Subcutaneous abdominal adipose tissue (tissue), 5 donors: ENCODE results near the gene SPART.

Experiments used
- H3K27ac ChIP-seq: one replicate; pipeline ENCODE4 v1.7.0; 2013; ENCODE audit warnings: low read depth, mild to moderate bottlenecking, inconsistent platforms, low read length, moderate library complexity
- H3K27me3 ChIP-seq, 5 donors: one replicate each; pipeline ENCODE4 v1.7.0; 2013; ENCODE audit warnings: low read length in 5 of 5, inconsistent platforms in 1 of 5; ENCODE audit not compliant: control insufficient read depth in 5 of 5, insufficient read depth in 4 of 5
- H3K36me3 ChIP-seq, 5 donors: one replicate each; pipeline ENCODE4 v1.7.0; 2013; ENCODE audit warnings: low read length in 5 of 5; ENCODE audit not compliant: control insufficient read depth in 5 of 5, insufficient read depth in 5 of 5
- H3K4me1 ChIP-seq, 5 donors: one replicate each; pipeline ENCODE4 v1.7.0; 2013; ENCODE audit warnings: low read length in 5 of 5, mild to moderate bottlenecking in 3 of 5, moderate library complexity in 1 of 5; ENCODE audit not compliant: control insufficient read depth in 5 of 5, insufficient read depth in 5 of 5
- H3K4me3 ChIP-seq, 5 donors: one replicate each; pipeline ENCODE4 v1.7.0; 2013; ENCODE audit warnings: low read length in 5 of 5, low read depth in 1 of 5
- H3K9ac ChIP-seq, 5 donors: one replicate each; pipeline ENCODE4 v1.7.0; 2013; ENCODE audit warnings: low read length in 5 of 5, mild to moderate bottlenecking in 4 of 5, moderate library complexity in 3 of 5
- H3K9me3 ChIP-seq, 5 donors: one replicate each; pipeline ENCODE4 v1.7.0; 2013; ENCODE audit warnings: low read length in 5 of 5; ENCODE audit not compliant: control insufficient read depth in 5 of 5
- donor health status: healthy.
- donor health status: healthy.
- donor health status: healthy.
- donor health status: healthy.
- donor health status: healthy.

SPART gene

DNA sequence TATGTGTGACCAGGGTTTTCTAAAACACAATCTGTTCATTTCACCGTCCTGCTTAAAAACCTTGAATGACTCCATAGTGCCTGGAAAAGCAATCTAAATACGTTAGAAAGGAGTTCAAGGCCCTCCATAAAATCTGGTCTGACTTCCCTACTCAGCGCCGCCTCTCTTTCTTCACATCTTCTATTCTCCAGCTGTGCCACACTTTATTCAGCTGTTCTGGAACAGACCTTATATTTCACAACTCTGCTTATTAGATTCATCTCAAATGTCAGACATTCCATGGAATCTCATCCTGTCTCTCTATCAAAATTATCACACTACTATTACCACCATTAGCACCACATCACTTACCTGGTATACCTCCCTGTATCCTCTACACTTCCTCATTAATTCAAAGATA is 19.8 kb upstream of the SPART start:
- no peak overlapping the region for H3K9ac ChIP-seq
- H3K9me3 ChIP-seq = no peaks in the 10 kb centered on the region
- no peak overlapping the region for H3K4me3 ChIP-seq
- peaks cover 0 to 4% (median 0%) of the 10 kb centered on the region in 5 donors for H3K36me3 ChIP-seq
- no peaks in the 10 kb centered on the region for H3K27me3 ChIP-seq
- no peak overlapping the region for H3K27ac ChIP-seq
- H3K4me1 ChIP-seq = no peaks in the 10 kb centered on the region

DNA sequence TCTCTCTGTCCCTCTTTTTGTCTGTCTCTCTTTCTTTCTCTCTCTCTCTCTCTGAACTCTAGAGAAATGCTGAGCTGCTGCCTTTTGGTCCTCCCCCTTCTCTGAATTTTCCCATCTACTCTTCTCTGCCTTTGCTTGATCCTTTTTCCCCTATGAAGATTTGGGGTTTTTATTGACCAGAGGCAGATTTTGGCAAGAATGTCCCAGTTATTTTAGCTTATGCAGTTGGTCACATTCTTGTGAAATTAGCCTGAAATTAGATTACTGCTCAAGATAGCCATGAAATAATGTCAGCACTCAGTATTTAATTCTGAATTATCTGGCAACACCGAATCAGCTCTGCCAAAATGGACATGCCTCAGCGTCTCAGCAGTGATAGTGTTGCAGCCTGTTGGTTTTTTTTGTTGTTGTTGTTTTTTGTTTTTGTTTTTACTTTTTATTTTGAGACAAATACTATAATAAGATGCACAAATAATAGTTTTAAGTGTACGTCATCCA is 17.2 kb upstream of the SPART start:
- H3K36me3 ChIP-seq = peaks cover 0 to 4% (median 0%) of the 10 kb centered on the region in 5 donors
- no peaks in the 10 kb centered on the region for H3K4me1 ChIP-seq
- no peak overlapping the region for H3K27ac ChIP-seq
- H3K4me3 ChIP-seq = no peak overlapping the region
- no peak overlapping the region for H3K9ac ChIP-seq
- no peaks in the 10 kb centered on the region for H3K9me3 ChIP-seq
- H3K27me3 ChIP-seq = no peaks in the 10 kb centered on the region

DNA sequence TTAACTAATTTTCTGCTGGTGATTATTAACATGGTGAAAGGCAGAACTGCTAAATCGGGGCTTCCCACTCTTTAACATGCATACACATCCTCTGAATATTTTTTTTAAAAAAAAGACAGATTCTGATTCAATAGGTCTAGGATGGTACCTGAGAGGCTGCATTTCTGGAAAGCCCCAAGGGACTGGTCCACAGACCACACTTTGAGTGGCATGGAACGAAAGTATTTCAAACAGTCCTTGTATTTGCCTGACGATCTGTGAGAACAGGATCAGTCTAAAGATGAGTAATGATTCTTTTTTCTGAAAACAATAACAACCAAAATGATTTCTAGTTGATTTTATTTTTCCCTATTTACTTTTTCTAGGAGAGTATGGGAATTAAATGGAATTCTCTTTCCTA is 16.7 kb upstream of the SPART start:
- Histone ChIP-seq H3K9ac (no peak overlapping the region), H3K36me3 (peaks cover 0 to 4% (median 0%) of the 10 kb centered on the region in 5 donors), H3K27ac (no peak overlapping the region), H3K4me3 (no peak overlapping the region), H3K27me3 (no peaks in the 10 kb centered on the region), H3K4me1 (no peaks in the 10 kb centered on the region), H3K9me3 (no peaks in the 10 kb centered on the region)

DNA sequence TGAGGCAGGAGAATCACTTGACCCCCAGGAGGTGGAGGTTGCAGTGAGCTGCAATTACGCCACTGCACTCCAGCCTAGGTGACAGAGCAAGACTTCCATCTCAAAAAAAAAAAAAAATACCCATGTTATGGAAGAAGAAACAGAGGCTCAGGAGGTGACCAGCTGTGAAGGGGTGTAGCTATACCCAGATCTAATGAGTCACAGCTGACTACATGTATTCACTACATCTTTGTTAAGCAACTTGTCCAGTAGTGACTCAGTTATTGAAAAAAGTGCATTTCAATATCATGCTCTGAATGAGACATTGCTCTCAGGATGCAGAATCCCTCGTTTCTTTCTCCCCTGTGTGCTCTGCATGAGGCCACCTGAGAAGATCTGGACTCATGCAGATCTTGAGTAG is 16.1 kb upstream of the SPART start:
- no peaks in the 10 kb centered on the region for H3K9me3 ChIP-seq
- H3K4me1 ChIP-seq = peaks cover 0 to 2% (median 0%) of the 10 kb centered on the region in 5 donors
- no peak overlapping the region for H3K9ac ChIP-seq
- no peak overlapping the region for H3K27ac ChIP-seq
- H3K4me3 ChIP-seq = no peak overlapping the region
- H3K27me3 ChIP-seq = no peaks in the 10 kb centered on the region
- peaks cover 0 to 4% (median 0%) of the 10 kb centered on the region in 5 donors for H3K36me3 ChIP-seq

DNA sequence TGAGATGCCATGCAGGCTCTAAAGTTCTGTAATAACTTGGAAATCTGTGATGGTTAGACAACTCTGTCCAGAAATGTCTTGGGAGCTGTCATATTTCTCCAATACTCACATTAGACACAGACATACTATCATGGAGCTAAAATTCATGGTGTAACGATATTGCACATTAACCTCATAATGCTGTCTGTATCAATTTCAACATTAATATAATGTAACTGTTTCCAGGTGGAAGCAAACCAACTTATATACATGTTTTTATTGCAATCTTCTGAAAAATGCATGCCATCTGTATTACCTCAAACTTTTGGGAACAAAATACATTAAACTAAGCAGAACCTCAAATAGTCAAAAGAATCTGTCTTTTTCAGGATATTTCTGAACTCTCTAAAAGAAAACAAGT is 14.7 kb upstream of the SPART start:
- no peak overlapping the region for H3K4me3 ChIP-seq
- H3K27ac ChIP-seq = no peak overlapping the region
- no peaks in the 10 kb centered on the region for H3K9me3 ChIP-seq
- no peak overlapping the region for H3K9ac ChIP-seq
- no peaks in the 10 kb centered on the region for H3K27me3 ChIP-seq
- no peaks in the 10 kb centered on the region for H3K36me3 ChIP-seq
- peaks cover 0 to 6% (median 0%) of the 10 kb centered on the region in 5 donors for H3K4me1 ChIP-seq

DNA sequence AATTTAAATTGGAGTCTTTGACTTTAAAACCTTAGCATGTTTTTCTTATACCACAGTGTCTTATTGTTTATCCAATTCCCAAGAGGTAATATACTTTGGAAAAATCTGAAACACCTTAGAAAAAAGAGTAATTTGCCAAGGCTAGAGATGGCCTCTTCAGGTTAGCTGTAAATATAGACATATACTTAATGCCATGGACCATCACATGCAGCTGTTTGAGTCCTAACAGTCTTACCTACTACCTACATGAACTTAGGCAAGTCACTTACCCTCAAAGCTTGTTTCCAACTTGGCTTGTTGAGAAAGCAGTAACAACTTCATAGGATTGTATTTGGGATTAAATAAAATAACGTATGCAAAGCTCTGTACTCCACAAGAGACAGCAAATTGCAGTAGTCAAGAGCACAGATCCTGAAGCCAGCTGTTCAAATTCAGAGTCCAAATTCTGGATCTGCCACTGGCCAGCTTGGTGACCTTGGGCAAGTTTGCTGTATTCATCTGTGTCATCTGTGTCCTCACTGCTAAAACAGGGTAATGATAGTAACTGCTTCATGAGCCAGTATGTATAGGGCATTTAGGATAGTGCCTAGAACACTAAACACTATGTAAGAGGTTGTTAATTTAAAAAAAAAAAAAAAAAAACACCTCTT is 13.2 kb upstream of the SPART start:
- no peaks in the 10 kb centered on the region for H3K9me3 ChIP-seq
- H3K27me3 ChIP-seq = no peaks in the 10 kb centered on the region
- H3K4me3 ChIP-seq = no peak overlapping the region
- no peak overlapping the region for H3K9ac ChIP-seq
- H3K4me1 ChIP-seq = peaks cover 0 to 6% (median 0%) of the 10 kb centered on the region in 5 donors
- no peaks in the 10 kb centered on the region for H3K36me3 ChIP-seq
- no peak overlapping the region for H3K27ac ChIP-seq

DNA sequence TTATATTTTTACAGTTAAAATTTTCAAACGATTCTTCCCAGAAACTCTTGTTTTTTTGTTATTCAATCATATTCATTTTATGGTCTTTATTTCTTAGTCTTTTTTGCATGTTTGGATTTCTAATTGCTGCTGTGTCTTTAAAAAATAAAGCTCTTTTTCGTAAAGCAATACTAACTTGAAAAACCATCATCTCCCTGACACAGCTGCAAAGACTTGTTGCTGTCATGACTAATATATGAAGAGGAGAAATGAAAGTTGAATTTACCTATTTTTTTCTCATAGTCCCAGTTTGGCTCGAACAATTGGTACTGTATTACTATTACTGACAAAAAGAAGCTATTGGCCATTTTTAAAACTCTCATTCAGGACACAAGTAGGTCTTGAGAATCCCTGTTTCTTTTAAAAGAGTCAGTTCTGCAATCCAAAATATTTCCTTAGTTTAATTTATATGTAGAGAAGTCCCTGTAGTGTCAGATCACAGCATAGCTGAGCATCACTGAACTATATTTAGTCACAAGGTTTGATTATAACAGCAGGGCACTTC is 12.1 kb upstream of the SPART start:
- no peak overlapping the region for H3K27ac ChIP-seq

DNA sequence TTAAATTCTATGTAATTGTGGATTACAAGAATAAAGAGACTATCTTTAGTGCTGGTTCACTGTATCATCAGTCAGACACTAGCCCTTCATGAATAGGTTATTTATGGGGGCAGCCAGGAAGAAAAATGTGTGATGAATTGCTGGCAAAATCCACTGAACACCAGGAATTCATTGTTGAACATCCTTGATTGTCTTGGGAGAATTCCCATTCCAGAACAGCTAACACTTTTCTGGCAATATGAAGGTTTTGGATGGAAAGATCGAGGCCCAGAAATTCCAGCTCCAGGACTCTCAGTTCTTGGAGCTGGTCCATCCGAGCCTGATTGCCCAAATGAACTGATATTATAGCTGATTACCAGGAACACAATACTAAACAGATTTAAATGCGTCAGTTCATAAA is 11.5 kb upstream of the SPART start:
- Histone ChIP-seq H3K4me1 (peaks cover 0 to 6% (median 0%) of the 10 kb centered on the region in 5 donors), H3K4me3 (no peak overlapping the region), H3K9me3 (no peaks in the 10 kb centered on the region), H3K36me3 (no peaks in the 10 kb centered on the region), H3K9ac (no peak overlapping the region), H3K27ac (no peak overlapping the region), H3K27me3 (no peaks in the 10 kb centered on the region)

More for the DNA sequence above, 12.1 kb upstream of the SPART start:
- H3K36me3 ChIP-seq = no peaks in the 10 kb centered on the region
- H3K4me1 ChIP-seq = peaks cover 0 to 6% (median 0%) of the 10 kb centered on the region in 5 donors
- no peaks in the 10 kb centered on the region for H3K9me3 ChIP-seq
- H3K9ac ChIP-seq = no peak overlapping the region
- no peak overlapping the region for H3K4me3 ChIP-seq
- no peaks in the 10 kb centered on the region for H3K27me3 ChIP-seq

DNA sequence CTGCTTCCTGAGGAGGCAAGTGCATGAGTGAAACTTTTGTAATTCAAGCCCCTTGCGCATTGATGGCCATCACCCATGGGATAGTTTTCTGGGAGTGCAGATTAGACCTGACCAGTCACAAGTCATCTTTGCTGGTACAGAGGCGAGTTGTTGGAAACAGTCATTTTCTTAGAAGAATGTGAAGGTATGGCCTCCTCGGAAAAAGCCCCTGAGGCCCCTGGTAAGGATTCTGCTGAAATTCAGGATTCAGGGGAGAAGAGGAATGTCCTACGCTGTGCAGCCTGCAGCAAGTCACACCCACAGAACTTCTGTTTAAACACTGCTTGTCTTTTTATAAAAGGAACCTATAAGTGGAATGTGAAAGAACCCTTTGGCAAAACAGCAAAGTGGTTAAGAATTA is 11.0 kb upstream of the SPART start:
- Histone ChIP-seq H3K36me3 (no peaks in the 10 kb centered on the region), H3K4me1 (peaks cover 0 to 6% (median 0%) of the 10 kb centered on the region in 5 donors), H3K27me3 (no peaks in the 10 kb centered on the region), H3K27ac (no peak overlapping the region), H3K9me3 (no peaks in the 10 kb centered on the region), H3K9ac (no peak overlapping the region), H3K4me3 (no peak overlapping the region)

DNA sequence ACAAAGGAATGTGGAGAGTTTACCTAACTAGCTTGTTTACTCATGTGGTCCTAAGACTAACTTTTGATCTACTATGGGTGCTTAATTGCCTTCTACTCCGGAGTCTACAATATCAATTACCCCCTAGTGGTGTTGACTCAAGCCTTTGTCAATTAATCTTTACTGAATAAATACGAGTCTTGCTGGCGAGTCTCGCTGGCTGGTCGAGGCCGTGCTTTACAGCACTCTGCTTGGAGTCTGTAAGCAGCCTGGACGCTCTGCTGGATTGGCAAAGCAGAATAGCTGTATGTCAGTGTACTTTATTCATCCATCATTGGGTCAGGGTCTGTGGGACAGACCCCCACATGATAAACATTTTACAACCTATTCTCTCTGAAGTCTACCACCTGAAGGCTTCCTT is 9.9 kb upstream of the SPART start:
- Histone ChIP-seq H3K27me3 (no peaks in the 10 kb centered on the region), H3K4me3 (no peak overlapping the region), H3K4me1 (peaks cover 0 to 6% (median 0%) of the 10 kb centered on the region in 5 donors), H3K9me3 (no peaks in the 10 kb centered on the region), H3K27ac (no peak overlapping the region), H3K9ac (no peak overlapping the region), H3K36me3 (no peaks in the 10 kb centered on the region)
